Gastroesophageal sphincter (tissue), 4 donors: ENCODE results near the gene NCAPD3. TPM values are rescaled to one million over a fixed set of nuclear protein-coding genes. Genes with fewer than 3 reads are reported as not detected.

Experiments
- ATAC-seq: fragments of 150-250 bp; one replicate; pipeline ENCODE4 v1.9.1; 2016; ENCODE audit warnings: mild to moderate bottlenecking, moderate library complexity
- H3K27ac ChIP-seq, 4 donors: fragments of 200-600 bp; sonication (generic) in 3 of 4; 1 replicate in 3 of 4; 2 replicates in 1 of 4; pipeline ENCODE4 v1.5.1; 2016 to 2019
- H3K27me3 ChIP-seq: fragments of 200-600 bp; sonication (generic); one replicate; pipeline ENCODE4 v1.5.1; 2019
- H3K36me3 ChIP-seq, 2 donors: fragments of 200-600 bp; sonication (generic); one replicate each; pipeline ENCODE4 v1.5.1; 2019; ENCODE audit warnings: control low read depth in 1 of 2
- H3K4me1 ChIP-seq, 3 donors: fragments of 200-600 bp; sonication (generic); 1 replicate in 2 of 3; 2 replicates in 1 of 3; pipeline ENCODE4 v1.5.1; 2016 to 2019; ENCODE audit warnings: control low read depth in 2 of 3
- H3K4me3 ChIP-seq, 2 donors: fragments of 200-600 bp; sonication (generic); one replicate each; pipeline ENCODE4 v1.5.1; 2019; ENCODE audit warnings: mild to moderate bottlenecking in 1 of 2, moderate library complexity in 1 of 2
- H3K9me3 ChIP-seq, 3 donors: fragments of 200-600 bp; sonication (generic); one replicate each; pipeline ENCODE4 v1.5.1; 2017 to 2019; ENCODE audit warnings: control low read depth in 2 of 3
- EP300 ChIP-seq: sonication (generic); formaldehyde crosslinking; IDR thresholded peaks from one replicate; pipeline ENCODE4 v1.6.1; 2017; ENCODE audit warnings: antibody characterized with exemption, mild to moderate bottlenecking
- POLR2A ChIP-seq, 2 donors: fragments of 450-650 bp; IDR thresholded peaks; one replicate each; pipeline ENCODE4 v1.6.1; 2017; ENCODE audit warnings: antibody characterized with exemption in 2 of 2, mild to moderate bottlenecking in 2 of 2, moderate library complexity in 1 of 2
- POLR2AphosphoS5 ChIP-seq: sonication (generic); formaldehyde crosslinking; IDR thresholded peaks from one replicate; pipeline ENCODE4 v1.6.1; 2017; ENCODE audit warnings: antibody characterized with exemption
- WGBS, 2 donors: methylation state at CpG; one replicate each; pipeline ENCODE4 v1.1.5; 2018; ENCODE audit warnings: low coverage in 1 of 2; 5-methylcytosine and 5-hydroxymethylcytosine counted together
- total RNA-seq, 4 donors: library from RNA; depleted of rRNA; stranded (reverse); fragments of >200 nt; gene quantifications; one replicate each; pipeline ENCODE4 v1.1.0, GENCODE V29; 2016
- TF ChIP-seq, protein P1 (sequence below), 4 experiments: fragments of 200-600 bp in 2 of 4; fragments of 450-650 bp in 2 of 4; sonication (generic) in 1 of 4; IDR thresholded peaks; one replicate each; pipeline ENCODE4 v1.5.1; 2017 to 2019; ENCODE audit warnings: antibody characterized with exemption in 4 of 4, mild to moderate bottlenecking in 2 of 4, moderate library complexity in 2 of 4

NCAPD3 gene
- total RNA-seq, 4 donors from 2014 or later: 7.0 to 13.8 (median 11.4) TPM

DNA sequence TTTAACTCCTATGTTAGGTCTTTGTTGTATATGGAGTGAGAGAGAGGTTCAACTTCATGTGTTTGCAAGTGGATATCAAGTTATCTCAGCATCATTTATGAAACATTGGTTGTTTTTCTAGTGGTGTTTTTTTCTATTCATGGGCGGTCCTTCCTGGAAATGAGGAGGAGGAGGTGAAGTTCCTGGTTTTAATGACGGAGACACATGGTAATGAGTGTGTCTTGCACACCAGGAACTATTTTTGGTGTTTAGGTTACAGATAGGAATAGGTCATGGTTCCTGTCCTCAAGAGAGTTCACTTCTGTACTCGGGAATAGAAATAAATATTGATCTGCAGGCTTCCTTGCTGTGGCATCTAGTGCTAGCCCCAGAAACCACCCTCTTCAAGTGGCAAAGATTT is 80.0 kb downstream of the NCAPD3 start:
- TF ChIP-seq EP300 (no peak), POLR2AphosphoS5 (no peak), POLR2A (IDR thresholded peaks at IDR 0.05) (no peak)
- TF ChIP-seq, protein P1, sequence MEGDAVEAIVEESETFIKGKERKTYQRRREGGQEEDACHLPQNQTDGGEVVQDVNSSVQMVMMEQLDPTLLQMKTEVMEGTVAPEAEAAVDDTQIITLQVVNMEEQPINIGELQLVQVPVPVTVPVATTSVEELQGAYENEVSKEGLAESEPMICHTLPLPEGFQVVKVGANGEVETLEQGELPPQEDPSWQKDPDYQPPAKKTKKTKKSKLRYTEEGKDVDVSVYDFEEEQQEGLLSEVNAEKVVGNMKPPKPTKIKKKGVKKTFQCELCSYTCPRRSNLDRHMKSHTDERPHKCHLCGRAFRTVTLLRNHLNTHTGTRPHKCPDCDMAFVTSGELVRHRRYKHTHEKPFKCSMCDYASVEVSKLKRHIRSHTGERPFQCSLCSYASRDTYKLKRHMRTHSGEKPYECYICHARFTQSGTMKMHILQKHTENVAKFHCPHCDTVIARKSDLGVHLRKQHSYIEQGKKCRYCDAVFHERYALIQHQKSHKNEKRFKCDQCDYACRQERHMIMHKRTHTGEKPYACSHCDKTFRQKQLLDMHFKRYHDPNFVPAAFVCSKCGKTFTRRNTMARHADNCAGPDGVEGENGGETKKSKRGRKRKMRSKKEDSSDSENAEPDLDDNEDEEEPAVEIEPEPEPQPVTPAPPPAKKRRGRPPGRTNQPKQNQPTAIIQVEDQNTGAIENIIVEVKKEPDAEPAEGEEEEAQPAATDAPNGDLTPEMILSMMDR (IDR thresholded peaks at IDR 0.05): no peak
- ATAC-seq: no peak
- H3K9me3 ChIP-seq: no peaks in the 10 kb centered on the region
- H3K27ac ChIP-seq: no peak overlapping the region
- no peaks in the 10 kb centered on the region for H3K27me3 ChIP-seq
- peaks cover 0 to 62% of the 10 kb centered on the region in 2 donors for H3K36me3 ChIP-seq
- 67 to 90% methylated on average over 3 of the region's 3 CpGs for WGBS, 2 donors
- peaks cover 0 to 20% (median 0%) of the 10 kb centered on the region in 3 donors for H3K4me1 ChIP-seq
- H3K4me3 ChIP-seq: no peak overlapping the region

DNA sequence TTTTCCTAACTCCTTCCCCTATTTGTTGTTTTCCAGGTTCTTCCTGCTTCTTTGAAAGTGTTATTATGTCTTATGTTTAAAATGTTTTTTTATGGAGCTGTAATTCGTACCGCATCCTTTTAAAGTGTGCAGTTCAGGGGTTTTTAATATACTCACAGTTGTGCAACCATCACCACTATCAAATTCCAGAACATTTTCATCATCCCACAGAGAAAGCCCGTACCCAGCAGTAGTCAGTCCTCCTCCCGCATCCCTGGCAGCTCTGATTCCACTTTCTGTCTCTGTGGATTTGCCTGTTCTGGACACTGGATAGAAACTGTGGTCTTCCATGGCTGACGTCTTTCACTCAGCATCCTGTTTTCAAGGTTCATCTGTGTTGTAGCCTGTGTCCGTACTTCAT is 81.2 kb downstream of the NCAPD3 start:
- Histone ChIP-seq H3K4me3 (no peak overlapping the region), H3K27me3 (no peaks in the 10 kb centered on the region), H3K27ac (no peak overlapping the region), H3K36me3 (peaks cover 0 to 49% of the 10 kb centered on the region in 2 donors), H3K4me1 (peaks cover 0 to 16% (median 0%) of the 10 kb centered on the region in 3 donors), H3K9me3 (no peaks in the 10 kb centered on the region)
- TF ChIP-seq, protein P1 (IDR thresholded peaks at IDR 0.05): no peak
- no peak for TF ChIP-seq EP300
- TF ChIP-seq POLR2A (IDR thresholded peaks at IDR 0.05): no peak
- TF ChIP-seq POLR2AphosphoS5: no peak
- ATAC-seq: no peak
- 84 to 93% methylated on average over 6 of the region's 6 CpGs for WGBS, 2 donors

DNA sequence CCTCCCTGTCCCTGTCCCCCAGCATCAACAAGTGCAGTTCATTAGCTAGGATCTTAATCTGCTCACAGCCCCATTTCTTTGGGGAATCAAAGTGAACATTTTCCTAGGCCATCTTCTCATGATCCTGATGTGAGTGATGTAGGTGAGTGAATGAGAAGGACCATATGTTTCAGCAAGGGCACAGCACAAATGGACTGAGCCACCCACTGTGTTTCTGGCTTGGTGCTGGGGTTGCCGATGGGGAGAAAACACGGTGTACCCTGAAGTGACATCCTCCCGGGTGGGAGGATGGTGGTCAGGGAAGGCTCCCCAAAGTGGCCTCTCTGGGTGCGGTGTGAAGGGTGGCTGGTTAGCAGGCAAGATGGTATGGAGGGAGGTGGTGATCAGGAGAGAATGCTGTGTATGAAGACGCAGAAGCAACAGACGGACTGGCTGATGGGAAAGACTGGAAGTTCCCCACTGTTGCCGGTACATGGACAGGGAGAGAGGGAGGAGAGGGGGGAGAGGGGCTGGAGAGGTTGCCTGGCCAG is 82.7 kb downstream of the NCAPD3 start:
- no peak for ATAC-seq
- TF ChIP-seq, protein P1 (IDR thresholded peaks at IDR 0.05): no peak
- TF ChIP-seq EP300 (no peak), POLR2A (IDR thresholded peaks at IDR 0.05) (no peak), POLR2AphosphoS5 (no peak)
- peaks cover 0 to 40% of the 10 kb centered on the region in 2 donors for H3K36me3 ChIP-seq
- H3K4me1 ChIP-seq: peaks cover 0 to 15% (median 0%) of the 10 kb centered on the region in 3 donors
- 88 to 94% methylated on average over 3 to 7 of the region's 7 CpGs for WGBS, 2 donors
- peak overlapping the region in 1 of 4 donors; percentile 46 for H3K27ac ChIP-seq
- no peaks in the 10 kb centered on the region for H3K9me3 ChIP-seq
- H3K27me3 ChIP-seq: no peaks in the 10 kb centered on the region
- no peak overlapping the region for H3K4me3 ChIP-seq

DNA sequence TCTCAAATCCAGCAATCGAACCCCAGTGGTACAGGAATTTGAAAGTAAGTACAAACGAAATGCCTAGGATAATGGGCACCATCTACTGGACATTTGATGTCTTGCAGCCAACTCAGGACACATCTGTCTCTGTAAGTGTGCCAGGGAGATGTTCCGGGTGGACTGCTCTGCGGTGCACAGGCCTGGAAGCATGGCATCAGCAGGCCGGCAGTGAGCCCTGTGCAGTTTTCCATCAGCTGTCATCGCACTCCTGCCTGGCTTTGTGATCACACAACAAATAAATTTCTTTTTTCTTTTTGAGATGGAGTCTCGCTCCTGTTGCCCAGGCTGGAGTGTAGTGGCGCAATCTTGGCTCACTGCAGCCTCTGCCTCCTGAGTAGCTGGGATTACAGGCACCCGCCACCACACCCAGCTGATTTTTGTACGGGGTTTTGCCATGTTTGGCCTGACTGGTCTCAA is 83.9 kb downstream of the NCAPD3 start:
- Histone ChIP-seq H3K27ac (peak overlapping the region; percentile 74 to 86 (median 80)), H3K4me3 (no peak overlapping the region), H3K36me3 (peaks cover 0 to 31% of the 10 kb centered on the region in 2 donors), H3K9me3 (no peaks in the 10 kb centered on the region), H3K4me1 (peaks cover 0 to 15% (median 0%) of the 10 kb centered on the region in 3 donors), H3K27me3 (no peaks in the 10 kb centered on the region)
- 4 to 50% methylated on average over 5 to 7 of the region's 10 CpGs for WGBS, 2 donors
- no peak for TF ChIP-seq POLR2A (IDR thresholded peaks at IDR 0.05)
- peak; percentile 33 for TF ChIP-seq POLR2AphosphoS5
- TF ChIP-seq, protein P1 (IDR thresholded peaks at IDR 0.05): peak; percentile 88 to 96 (median 94)
- no peak for TF ChIP-seq EP300
- ATAC-seq: peak; percentile 88

DNA sequence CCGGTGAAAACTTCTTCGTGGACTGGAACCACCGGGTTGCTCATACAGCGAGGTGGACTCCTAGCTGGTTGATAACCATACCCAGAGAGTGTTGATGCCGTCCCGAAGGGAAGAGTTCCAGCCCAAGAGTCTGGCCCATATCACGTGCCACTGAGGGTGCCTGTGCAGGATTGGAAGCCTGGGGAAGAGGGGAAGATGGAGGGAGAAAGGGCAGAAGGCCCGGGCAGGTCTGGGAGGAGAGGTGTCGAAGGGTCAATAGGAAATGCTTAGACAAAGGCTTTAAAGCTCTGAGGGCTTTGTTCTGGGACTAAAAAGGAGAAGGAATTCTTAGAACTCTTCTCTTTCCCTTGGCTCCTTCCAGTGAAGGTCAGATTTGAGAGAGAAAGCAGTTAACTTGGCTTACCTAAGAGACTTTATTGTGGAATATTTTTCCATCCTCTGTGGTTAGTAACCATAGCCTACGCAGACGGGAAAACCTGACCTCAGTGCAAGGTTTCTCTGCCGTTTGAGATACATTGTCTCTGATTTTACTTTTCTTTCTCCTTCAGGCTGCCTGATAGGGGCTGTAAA is 84.4 kb downstream of the NCAPD3 start:
- WGBS, 2 donors: 45 to 57% methylated on average over 6 to 11 of the region's 12 CpGs
- H3K27me3 ChIP-seq: no peaks in the 10 kb centered on the region
- H3K36me3 ChIP-seq: peaks cover 0 to 31% of the 10 kb centered on the region in 2 donors
- peaks cover 0 to 15% (median 0%) of the 10 kb centered on the region in 3 donors for H3K4me1 ChIP-seq
- H3K27ac ChIP-seq: peak overlapping the region; percentile 74 to 86 (median 80)
- TF ChIP-seq POLR2A (IDR thresholded peaks at IDR 0.05) (no peak), EP300 (no peak), POLR2AphosphoS5 (no peak)
- TF ChIP-seq, protein P1 (IDR thresholded peaks at IDR 0.05): no peak
- H3K4me3 ChIP-seq: no peak overlapping the region
- ATAC-seq: peak; percentile 60
- no peaks in the 10 kb centered on the region for H3K9me3 ChIP-seq
